Omental fat pad (tissue), 4 donors: ENCODE data around the gene EIF5. TPM values are rescaled to one million over a fixed set of nuclear protein-coding genes. Genes with fewer than 3 reads are reported as not detected.
"Not testable (repeated sequence)": the region's sequence is repeated elsewhere in the genome, so short reads cannot be mapped to it uniquely, and the experiment has no call there.

Experiments
- ATAC-seq: fragments of 150-250 bp; one replicate; pipeline ENCODE4 v1.9.1; 2016; ENCODE audit warnings: mild to moderate bottlenecking, moderate library complexity; ENCODE audit not compliant: low FRiP score
- DNase-seq: peaks from one replicate; pipeline ENCODE4 v3.0.0-alpha.2; 2019; ENCODE audit warnings: low spot score
- total RNA-seq, 4 donors: library from RNA; depleted of rRNA; stranded (reverse); fragments of >200 nt; gene quantifications; one replicate each; pipeline ENCODE4 v1.1.0, GENCODE V29; 2016
- TF ChIP-seq, protein P1 (sequence below), 3 donors: fragments of 450-650 bp; IDR thresholded peaks; one replicate each; pipeline ENCODE4 v1.5.1; 2016 to 2017; ENCODE audit warnings: antibody characterized with exemption in 3 of 3, mild to moderate bottlenecking in 3 of 3, moderate library complexity in 2 of 3

EIF5 gene
- total RNA-seq, 4 donors from 2014 or later, result 157 to 399 (median 292) TPM

DNA sequence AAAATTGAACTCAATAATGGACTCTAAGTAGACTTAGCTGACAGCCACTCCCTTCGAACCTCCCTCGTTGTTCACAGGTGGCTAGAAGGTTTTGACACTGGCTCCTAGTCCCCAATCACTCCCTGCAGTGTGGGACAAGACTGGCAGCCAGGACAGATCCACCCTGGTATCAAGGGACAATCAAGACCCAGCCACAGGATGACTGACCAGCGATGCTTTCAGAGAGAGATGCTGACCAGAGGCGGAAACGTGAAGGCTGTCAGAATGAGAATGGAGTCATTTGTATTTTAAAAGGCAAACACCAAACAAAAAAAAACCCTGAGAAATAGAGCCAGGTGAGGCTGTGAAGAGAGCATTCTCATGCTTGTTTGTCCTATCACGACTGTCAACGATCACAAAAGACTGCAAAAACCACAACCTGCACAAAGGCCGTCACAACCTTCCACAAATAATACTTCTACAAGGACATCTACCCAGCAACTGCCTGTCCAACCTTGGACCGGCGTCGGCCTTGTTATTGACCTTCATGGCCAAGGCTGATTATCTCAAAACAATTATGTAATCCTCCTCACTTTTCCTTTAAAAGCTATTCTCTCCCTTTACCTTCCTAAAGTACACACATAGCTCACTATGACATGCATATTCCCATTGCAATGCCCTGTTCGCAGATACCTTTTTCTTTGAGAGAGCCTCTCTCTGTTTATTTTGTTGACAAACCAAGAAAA is 13.2 kb downstream of the EIF5 start:
- TF ChIP-seq, protein P1, sequence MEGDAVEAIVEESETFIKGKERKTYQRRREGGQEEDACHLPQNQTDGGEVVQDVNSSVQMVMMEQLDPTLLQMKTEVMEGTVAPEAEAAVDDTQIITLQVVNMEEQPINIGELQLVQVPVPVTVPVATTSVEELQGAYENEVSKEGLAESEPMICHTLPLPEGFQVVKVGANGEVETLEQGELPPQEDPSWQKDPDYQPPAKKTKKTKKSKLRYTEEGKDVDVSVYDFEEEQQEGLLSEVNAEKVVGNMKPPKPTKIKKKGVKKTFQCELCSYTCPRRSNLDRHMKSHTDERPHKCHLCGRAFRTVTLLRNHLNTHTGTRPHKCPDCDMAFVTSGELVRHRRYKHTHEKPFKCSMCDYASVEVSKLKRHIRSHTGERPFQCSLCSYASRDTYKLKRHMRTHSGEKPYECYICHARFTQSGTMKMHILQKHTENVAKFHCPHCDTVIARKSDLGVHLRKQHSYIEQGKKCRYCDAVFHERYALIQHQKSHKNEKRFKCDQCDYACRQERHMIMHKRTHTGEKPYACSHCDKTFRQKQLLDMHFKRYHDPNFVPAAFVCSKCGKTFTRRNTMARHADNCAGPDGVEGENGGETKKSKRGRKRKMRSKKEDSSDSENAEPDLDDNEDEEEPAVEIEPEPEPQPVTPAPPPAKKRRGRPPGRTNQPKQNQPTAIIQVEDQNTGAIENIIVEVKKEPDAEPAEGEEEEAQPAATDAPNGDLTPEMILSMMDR (IDR thresholded peaks at IDR 0.05), result no peak
- no peak for ATAC-seq
- no peak for DNase-seq

DNA sequence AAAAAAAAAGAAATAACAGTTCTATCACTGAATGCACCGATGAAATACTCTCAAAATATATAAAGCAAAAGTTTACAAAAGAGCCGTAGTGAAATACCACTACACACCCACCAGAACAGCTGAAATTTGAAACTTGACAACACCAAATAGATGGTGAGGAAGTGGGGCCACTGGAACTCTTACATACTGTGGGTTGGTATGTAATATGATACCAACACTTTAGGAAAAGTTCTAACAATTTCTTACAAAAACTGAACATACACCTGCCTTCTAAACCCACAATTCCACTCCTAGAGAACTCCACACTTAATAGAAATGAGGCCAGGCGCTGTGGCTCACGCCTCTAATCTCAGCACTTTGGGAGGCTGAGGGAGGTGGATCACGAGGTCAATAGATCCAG is 14.1 kb downstream of the EIF5 start:
- no peak for DNase-seq
- TF ChIP-seq, protein P1 (IDR thresholded peaks at IDR 0.05), result no peak

DNA sequence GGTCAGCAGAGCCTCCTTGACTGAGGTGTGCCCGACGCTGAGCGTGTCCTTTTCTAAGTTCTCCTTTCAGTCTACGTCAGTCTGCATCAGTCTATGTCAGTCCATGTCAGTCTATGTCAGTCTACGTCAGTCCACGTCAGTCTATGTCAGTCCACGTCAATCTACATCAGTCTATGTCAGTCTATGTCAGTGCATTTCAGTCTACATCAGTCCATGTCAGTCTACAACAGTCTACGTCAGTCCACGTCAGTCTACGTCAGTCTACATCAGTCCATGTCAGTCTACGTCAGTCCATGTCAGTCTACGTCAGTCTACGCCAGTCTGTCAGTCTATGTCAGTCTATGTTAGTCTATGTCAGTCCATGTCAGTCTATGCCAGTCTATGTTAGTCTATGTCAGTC is 15.9 kb downstream of the EIF5 start:
- TF ChIP-seq, protein P1 (IDR thresholded peaks at IDR 0.05), result no peak
- DNase-seq, result no peak
- ATAC-seq, result no peak

More for the DNA sequence above, 14.1 kb downstream of the EIF5 start:
- no peak for ATAC-seq

DNA sequence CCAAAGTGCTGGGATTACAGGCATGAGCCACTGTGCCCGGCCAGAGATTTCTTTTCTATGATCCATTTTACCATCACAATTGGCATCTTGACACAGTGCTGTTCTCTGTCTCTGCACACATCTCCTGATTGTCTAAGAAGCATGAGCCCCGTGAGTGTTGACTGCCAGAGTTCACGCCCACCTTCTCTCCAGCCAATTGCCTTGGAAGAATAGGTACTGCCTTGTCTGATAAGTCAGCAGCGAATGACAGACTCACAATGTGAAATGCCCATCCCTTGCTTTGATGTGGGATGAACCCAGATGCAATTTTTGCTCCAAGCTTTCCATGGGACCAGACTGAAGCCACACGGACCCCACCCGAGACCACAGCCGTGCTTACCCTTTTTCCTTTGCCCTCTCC is 19.3 kb downstream of the EIF5 start:
- TF ChIP-seq, protein P1 (IDR thresholded peaks at IDR 0.05), result no peak
- DNase-seq (no peak), ATAC-seq (no peak)

DNA sequence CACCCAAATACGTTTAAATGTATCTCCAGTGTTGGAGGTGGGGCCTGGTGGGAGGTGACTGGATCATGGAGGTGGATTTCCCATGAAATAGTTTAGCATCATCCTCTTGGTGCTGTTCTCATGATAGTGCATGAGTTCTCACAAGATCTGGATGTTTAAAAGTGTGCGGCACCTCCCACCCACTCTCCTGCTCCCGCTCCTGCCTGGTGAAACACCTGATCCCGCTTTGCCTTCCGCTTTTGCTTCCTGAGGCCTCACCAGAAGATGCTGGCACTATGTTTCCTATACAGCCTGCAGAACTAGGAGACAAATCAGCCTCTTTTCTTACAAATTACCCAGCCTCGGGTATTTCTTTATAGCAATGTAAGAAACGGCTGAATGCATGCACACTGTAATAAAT is 20.1 kb downstream of the EIF5 start:
- DNase-seq, result no peak
- ATAC-seq, result no peak
- TF ChIP-seq, protein P1 (IDR thresholded peaks at IDR 0.05), result no peak

DNA sequence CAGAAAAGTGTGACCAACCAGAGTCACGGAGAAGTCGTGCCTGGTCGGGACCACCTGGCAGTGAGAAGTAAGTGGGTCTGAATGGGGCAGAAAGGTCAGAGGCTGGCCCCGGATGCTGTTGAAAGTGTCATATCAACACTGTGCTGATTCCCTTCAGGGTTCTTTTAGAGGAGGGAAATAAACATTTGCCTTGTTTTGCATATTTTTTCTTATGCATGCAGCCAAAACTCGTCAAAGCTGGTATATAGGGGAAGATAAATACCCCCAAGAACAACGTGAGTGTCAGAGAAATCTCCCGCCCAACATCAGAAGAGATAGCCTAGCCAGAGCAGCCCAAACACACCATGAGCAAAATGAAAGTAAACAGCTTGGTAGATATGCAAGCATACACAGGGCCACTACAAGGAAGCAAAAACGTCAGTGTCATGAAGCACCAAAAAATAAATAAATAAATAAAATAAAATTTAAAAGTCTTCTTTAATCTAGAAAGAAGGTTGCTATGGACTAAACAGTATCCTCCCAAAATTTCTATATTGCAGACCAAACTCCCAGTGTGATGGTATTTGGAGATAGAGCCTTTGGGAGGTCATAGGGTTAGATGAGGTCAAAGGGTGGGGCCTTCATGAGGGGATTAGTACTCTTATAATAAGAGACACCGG is 22.1 kb downstream of the EIF5 start:
- ATAC-seq (no peak), DNase-seq (no peak)
- TF ChIP-seq, protein P1 (IDR thresholded peaks at IDR 0.05), result no peak

DNA sequence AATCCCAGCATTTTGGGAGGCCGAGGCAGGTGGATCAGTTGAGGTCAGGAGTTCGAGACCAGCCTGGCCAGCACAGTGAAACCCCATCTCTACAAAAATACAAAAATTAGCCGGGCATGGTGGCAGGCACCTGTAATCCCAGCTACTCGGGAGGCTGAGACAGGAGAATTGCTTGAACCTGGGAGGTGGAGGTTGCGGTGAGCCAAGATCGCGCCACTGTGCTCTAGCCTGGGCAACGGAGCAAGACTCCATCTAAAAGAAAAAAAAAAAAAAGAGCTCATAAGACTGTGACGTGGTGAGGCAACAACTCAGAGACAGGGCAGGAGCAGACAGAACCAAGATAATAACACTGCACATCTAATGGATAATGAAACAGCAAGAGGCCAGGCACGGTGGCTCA is 23.5 kb downstream of the EIF5 start:
- ATAC-seq, DNase-seq: not testable (repeated sequence)
